GM12875 (cell line): Measurements from ENCODE around the gene EFNA1.

Source experiments
- H3K4me3 ChIP-seq: one replicate; pipeline ENCODE4 v1.5.1; 2011; ENCODE audit warnings: low read depth, low read length, control low read depth
- TF ChIP-seq, protein P1 (sequence below): IDR thresholded peaks from 2 replicates; pipeline ENCODE4 v1.5.1; 2011; ENCODE audit warnings: low read depth, mild to moderate bottlenecking, control low read depth, inconsistent platforms, low read length, moderate library complexity, borderline replicate concordance; ENCODE audit not compliant: insufficient read depth

Gene EFNA1

DNA sequence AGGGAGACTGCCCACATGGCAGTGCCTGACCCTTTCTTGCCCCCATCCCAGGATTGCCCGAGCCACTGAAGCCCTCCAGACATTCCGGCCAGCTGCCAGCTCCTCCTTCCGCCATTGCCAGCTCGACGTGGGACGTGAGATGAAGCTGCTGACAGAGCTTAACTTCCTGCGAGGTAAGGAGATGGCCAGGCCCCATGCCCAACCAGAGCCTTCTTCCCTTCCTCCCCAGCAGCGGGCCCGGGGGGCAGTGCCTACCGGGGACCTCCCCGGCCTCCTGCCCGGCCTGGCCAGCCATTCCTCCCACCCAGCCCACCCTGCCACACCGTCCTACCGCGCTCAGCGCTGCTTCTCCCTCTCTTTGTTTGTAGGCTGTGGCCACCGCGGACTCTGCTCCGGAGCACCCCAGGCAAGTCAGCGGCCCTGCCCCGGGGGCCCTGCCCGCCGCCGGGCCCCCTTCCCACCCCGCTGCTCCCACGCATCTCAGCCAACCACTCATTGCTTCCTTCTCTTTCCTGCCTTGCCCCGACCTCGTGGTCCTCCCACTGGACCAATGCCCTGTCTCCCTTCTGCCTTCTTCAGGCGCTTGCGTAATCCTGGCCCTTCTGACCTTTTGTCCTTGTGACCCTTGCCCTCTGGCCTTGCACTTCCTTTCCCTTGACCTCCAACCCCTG is 50.9 kb downstream of the EFNA1 start:
- TF ChIP-seq, protein P1, sequence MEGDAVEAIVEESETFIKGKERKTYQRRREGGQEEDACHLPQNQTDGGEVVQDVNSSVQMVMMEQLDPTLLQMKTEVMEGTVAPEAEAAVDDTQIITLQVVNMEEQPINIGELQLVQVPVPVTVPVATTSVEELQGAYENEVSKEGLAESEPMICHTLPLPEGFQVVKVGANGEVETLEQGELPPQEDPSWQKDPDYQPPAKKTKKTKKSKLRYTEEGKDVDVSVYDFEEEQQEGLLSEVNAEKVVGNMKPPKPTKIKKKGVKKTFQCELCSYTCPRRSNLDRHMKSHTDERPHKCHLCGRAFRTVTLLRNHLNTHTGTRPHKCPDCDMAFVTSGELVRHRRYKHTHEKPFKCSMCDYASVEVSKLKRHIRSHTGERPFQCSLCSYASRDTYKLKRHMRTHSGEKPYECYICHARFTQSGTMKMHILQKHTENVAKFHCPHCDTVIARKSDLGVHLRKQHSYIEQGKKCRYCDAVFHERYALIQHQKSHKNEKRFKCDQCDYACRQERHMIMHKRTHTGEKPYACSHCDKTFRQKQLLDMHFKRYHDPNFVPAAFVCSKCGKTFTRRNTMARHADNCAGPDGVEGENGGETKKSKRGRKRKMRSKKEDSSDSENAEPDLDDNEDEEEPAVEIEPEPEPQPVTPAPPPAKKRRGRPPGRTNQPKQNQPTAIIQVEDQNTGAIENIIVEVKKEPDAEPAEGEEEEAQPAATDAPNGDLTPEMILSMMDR: no peak
- no peak overlapping the region for H3K4me3 ChIP-seq

DNA sequence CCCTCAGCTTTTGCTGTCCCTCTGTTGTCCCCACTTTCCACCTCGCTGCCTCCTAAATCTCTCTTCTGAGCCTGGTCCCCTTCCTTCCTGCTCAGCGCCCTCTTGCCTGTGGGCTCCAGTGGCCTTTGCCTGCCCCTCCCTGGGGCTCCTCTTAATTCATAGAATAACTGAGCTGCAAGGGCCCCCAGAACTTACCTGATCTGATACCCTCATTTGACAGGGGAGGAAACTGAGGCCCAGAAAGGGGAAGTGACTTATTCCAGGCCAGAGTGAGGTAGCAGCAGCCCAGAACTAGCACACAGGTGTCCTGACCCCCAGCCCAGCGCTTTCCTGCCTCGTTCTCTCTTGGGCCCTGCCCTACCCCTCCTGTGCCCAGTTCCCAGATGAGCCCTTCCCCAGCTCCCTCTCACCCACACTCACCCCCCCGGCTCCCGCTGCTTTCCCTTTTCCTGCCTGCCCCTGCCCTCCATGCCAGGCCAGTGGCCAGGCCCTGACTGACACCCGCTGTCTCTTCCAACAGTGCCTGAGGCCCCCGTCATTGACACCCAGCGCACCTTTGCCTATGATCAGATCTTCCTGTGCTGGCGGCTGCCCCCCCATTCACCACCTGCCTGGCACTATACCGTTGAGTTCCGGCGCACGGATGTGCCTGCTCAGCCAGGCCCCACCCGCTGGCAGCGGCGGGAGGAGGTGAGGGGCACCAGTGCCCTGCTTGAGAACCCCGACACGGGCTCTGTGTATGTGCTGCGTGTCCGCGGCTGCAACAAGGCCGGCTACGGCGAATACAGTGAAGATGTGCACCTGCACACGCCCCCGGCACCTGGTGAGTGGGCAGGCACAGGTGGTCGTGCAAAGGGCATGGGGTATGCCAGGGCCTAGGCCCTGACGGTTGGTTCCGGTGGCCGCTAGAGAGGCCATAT is 51.7 kb downstream of the EFNA1 start:
- TF ChIP-seq, protein P1: no peak
- no peak overlapping the region for H3K4me3 ChIP-seq

DNA sequence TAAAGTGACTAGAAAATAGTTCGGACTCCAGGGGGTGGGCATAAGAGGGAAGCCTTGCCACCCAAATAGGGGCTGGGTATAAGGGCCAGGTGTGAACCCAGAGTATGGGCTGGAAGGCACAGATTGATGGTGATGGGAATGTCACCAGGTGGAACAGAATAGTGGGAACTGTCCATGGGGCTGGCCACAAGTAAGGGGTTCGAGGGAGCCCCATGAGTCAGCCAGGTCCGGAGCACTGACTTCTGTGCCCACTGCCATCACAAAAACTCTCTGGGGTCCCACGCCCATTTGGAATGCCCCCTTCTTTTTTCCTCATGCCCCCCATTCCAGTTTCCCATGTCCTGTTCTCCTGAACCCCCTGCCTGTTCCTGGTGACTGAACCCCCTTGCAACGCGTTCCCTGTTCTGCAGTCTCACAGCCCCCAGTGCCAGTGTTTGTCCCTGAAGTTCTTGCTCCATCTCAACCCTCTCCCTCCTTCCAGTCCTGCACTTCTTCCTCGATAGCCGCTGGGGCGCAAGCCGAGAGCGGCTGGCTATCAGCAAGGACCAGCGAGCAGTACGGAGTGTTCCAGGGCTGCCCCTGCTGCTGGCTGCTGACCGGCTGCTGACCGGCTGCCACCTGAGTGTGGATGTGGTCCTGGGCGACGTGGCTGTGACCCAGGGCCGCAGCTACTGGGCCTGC is 53.8 kb downstream of the EFNA1 start:
- H3K4me3 ChIP-seq: no peak overlapping the region
- TF ChIP-seq, protein P1: no peak

DNA sequence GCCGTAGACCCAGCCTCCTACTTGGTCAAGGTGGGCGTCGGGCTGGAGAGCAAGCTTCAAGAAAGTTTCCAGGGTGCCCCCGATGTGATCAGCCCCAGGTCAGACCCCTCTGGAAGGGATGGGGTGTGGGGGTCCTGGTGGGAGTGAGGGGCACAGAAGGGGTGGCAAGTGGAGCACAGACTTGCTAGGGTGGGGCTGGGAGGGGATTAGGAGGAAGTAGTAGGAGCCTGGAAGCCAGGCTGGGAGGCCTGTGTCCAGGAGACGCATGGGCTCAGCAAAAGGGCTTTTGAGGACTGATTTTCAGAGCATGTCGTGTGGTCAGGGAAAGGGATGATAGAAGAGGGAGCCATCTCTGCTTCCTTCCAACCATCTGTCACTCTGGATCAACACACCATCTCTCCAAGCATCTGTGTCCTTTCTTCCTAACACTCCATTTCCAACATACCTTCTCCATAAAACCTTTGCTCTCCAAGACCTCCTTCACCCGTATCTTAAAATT is 54.4 kb downstream of the EFNA1 start:
- no peak overlapping the region for H3K4me3 ChIP-seq
- TF ChIP-seq, protein P1: no peak

DNA sequence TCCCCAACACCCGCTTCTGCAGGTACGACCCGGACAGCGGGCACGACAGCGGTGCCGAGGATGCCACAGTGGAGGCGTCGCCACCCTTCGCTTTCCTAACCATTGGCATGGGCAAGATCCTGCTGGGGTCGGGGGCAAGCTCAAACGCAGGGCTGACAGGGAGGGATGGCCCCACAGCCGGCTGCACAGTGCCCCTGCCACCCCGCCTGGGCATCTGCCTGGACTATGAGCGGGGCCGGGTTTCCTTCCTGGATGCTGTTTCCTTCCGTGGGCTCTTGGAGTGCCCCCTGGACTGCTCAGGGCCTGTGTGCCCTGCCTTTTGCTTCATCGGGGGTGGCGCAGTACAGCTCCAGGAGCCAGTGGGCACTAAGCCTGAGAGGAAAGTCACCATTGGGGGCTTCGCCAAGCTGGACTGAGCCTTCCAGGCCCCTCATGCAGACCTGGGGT is 56.1 kb downstream of the EFNA1 start:
- H3K4me3 ChIP-seq: no peak overlapping the region
- TF ChIP-seq, protein P1: no peak

DNA sequence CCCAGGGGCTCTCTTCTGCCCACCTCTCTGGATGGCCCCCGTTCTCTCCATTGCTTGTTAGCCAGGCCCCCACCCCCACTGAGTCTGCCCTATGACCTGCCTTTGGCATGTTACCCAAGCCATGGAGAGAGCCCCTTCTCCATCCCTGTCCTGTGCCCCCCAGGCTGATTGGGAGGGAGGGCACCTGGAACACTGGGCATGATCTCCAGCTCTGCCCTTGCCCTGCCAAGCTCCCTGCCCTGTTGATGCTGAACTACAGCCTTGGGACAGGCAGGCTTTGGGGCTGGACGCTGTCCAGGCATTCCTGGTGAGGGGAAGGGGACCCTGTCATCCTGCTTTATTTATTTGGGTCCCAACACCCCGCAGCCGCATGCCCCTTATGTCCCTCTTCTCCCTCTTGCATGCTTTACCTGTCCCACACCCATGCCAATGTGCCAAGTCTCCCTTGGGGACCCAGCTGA is 56.7 kb downstream of the EFNA1 start:
- TF ChIP-seq, protein P1: no peak
- no peak overlapping the region for H3K4me3 ChIP-seq
